Esophagus (tissue), 2 donors: Measurements from ENCODE around the gene PRAMEF5. TPM values are rescaled to one million over a fixed set of nuclear protein-coding genes. Genes with fewer than 3 reads are reported as not detected.

Experiments
- polyA plus RNA-seq, 2 donors: library from polyadenylated mRNA; stranded (reverse); fragments of 200-250 nt; gene quantifications; one replicate each; pipeline ENCODE4 v1.2.3, GENCODE V29; 2013
- donor health status: healthy with polysubstance abuse.
- donor health status: Bipolar disorder and iron deficiency.

The PRAMEF5 gene
- polyA plus RNA-seq, 2 donors = not detected

Other genes with a start within 250 kb of the PRAMEF5 start
- not detected for gene PRAMEF27, start 197.6 kb upstream of the PRAMEF5 start, polyA plus RNA-seq
- not detected for gene HNRNPCL3, start 193.4 kb upstream of the PRAMEF5 start, polyA plus RNA-seq
- not detected for gene PRAMEF25, start 183.4 kb upstream of the PRAMEF5 start, polyA plus RNA-seq
- gene HNRNPCL2, start 137.3 kb upstream of the PRAMEF5 start, polyA plus RNA-seq = not detected
- gene PRAMEF26, start 98.2 kb upstream of the PRAMEF5 start, polyA plus RNA-seq = not detected
- not detected for gene HNRNPCL4, start 88.6 kb upstream of the PRAMEF5 start, polyA plus RNA-seq
- gene PRAMEF9, start 82.3 kb upstream of the PRAMEF5 start, polyA plus RNA-seq = not detected
- gene PRAMEF13, start 52.8 kb upstream of the PRAMEF5 start, polyA plus RNA-seq = not detected
- not detected for gene PRAMEF18, start 28.0 kb upstream of the PRAMEF5 start, polyA plus RNA-seq
- gene PRAMEF8, start 30.9 kb downstream of the PRAMEF5 start, polyA plus RNA-seq = under 1 TPM in 1 of 2 donors, not detected in 1; 0.01 TPM
- gene PRAMEF33, start 49.3 kb downstream of the PRAMEF5 start, polyA plus RNA-seq = not detected
- not detected for gene PRAMEF15, start 61.4 kb downstream of the PRAMEF5 start, polyA plus RNA-seq
- not detected for gene PRAMEF14, start 92.9 kb downstream of the PRAMEF5 start, polyA plus RNA-seq
- under 1 TPM in 1 of 2 donors, not detected in 1; 0.02 TPM for gene PRAMEF19, start 117.7 kb downstream of the PRAMEF5 start, polyA plus RNA-seq
- not detected for gene PRAMEF17, start 135.4 kb downstream of the PRAMEF5 start, polyA plus RNA-seq
- not detected for gene PRAMEF20, start 156.3 kb downstream of the PRAMEF5 start, polyA plus RNA-seq